Common myeloid progenitor, CD34-positive (primary cell): ENCODE results near the gene FRY.

Experiments
- CTCF ChIA-PET: fragments of 350-600 bp; sonication (Branson Sonifier 250); formaldehyde crosslinking; loops from one replicate; lab custom pipeline; 2021; ENCODE audit warnings: antibody characterized with exemption; lab: Charles Lee
- POLR2A ChIA-PET: fragments of 350-600 bp; sonication (Branson Sonifier 250); formaldehyde crosslinking; loops from one replicate; lab custom pipeline; 2021; ENCODE audit warnings: antibody characterized with exemption; lab: Charles Lee
- DNase-seq, 3 donors: peaks; one replicate each; pipeline versions ENCODE4 v3.0.0 to v3.0.0-alpha.2; 2013
- H3K27ac ChIP-seq, 2 experiments: 1 replicate in 1 of 2; 2 replicates in 1 of 2; pipeline ENCODE4 v1.7.0; 2013; ENCODE audit warnings: inconsistent platforms in 2 of 2, low read length in 2 of 2, mild to moderate bottlenecking in 2 of 2, low read depth in 1 of 2, moderate library complexity in 1 of 2; ENCODE audit not compliant: severe bottlenecking in 2 of 2, insufficient read depth in 1 of 2, poor library complexity in 1 of 2
- H3K27me3 ChIP-seq, 5 experiments: replicated peaks in 2 of 5; 1 replicate in 3 of 5; 2 replicates in 2 of 5; pipeline versions ENCODE4 v1.6.1 to v1.7.0; 2013; ENCODE audit warnings: low read length in 4 of 5, mild to moderate bottlenecking in 2 of 5, moderate library complexity in 2 of 5, inconsistent platforms in 1 of 5; ENCODE audit not compliant: insufficient read depth in 5 of 5, control insufficient read depth in 4 of 5
- H3K36me3 ChIP-seq, 4 experiments: 1 replicate in 2 of 4; 2 replicates in 2 of 4; pipeline versions ENCODE4 v1.6.1 to v1.7.0; 2013; ENCODE audit warnings: low read length in 3 of 4, control low read depth in 1 of 4, mild to moderate bottlenecking in 1 of 4; ENCODE audit not compliant: control insufficient read depth in 4 of 4, insufficient read depth in 4 of 4
- H3K4me1 ChIP-seq, 4 experiments: 1 replicate in 3 of 4; 2 replicates in 1 of 4; pipeline versions ENCODE4 v1.6.1 to v1.7.1; 2013; ENCODE audit warnings: low read length in 3 of 4, mild to moderate bottlenecking in 3 of 4, control low read depth in 1 of 4, inconsistent platforms in 1 of 4, moderate library complexity in 1 of 4; ENCODE audit not compliant: control insufficient read depth in 4 of 4, insufficient read depth in 4 of 4; ENCODE audit errors: control extremely low read depth in 1 of 4
- H3K4me3 ChIP-seq, 7 experiments: 1 replicate in 4 of 7; 2 replicates in 3 of 7; pipeline versions ENCODE4 v1.5.1 to v1.7.0; 2013; ENCODE audit warnings: mild to moderate bottlenecking in 7 of 7, low read length in 6 of 7, moderate library complexity in 6 of 7, inconsistent platforms in 2 of 7, low read depth in 2 of 7, control low read depth in 1 of 7; ENCODE audit not compliant: insufficient read depth in 4 of 7, control insufficient read depth in 1 of 7; ENCODE audit errors: extremely low read depth in 1 of 7
- H3K9me3 ChIP-seq, 5 experiments: 1 replicate in 4 of 5; 2 replicates in 1 of 5; pipeline versions ENCODE4 v1.6.1 to v1.7.1; 2013; ENCODE audit warnings: low read length in 4 of 5, mild to moderate bottlenecking in 2 of 5, inconsistent platforms in 1 of 5, low read depth in 1 of 5, moderate library complexity in 1 of 5; ENCODE audit not compliant: control insufficient read depth in 4 of 5, insufficient read depth in 2 of 5; ENCODE audit errors: control extremely low read depth in 1 of 5
- WGBS: methylation state at CpG from one replicate; pipeline ENCODE4 v1.1.5; 2013; ENCODE audit not compliant: insufficient coverage; 5-methylcytosine and 5-hydroxymethylcytosine counted together

The FRY gene

DNA sequence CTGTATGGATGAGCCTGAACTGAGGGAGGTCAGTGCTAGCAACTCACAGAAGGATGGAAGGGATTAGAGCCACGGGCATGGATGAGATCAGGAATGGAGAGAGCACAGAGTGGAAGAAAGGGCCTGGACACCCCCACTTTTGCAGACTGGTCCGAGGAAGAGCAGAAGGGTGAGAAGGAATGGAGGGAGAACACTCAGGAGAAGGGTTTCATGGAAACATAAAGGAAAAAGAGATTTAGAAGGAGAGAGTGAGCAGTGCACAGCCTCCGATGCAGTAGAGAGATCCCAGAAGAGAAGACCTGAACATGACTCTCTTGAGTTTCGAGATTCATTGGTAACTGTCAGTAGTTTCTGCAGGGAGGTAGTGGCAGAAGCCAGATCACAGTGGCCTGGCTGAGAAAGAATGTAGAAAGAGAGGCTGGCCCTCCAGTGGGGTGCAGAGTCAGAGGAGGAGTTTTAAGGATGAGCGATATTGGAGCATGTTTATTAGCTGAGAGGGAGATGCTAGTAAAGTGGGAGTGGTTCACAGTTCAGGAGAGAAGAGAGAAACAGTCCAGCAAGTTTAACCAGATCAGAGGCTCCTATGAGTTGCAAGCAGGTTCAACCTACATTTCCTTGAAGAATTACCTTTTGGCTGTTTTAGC lies 174.6 kb downstream of the FRY start:
- CTCF ChIA-PET: interaction anchor here (0.7 to 0.9 kb wide), 4 partner anchors 10 to 177 kb away, joined by 3 to 4 read pairs (median 3); no protein-coding TSS in a partner anchor
- POLR2A ChIA-PET: no interaction called here
- Histone ChIP-seq H3K36me3 (peaks cover 4 to 64% (median 19%) of the 10 kb centered on the region in 4 experiments), H3K27me3 (no peaks in the 10 kb centered on the region), H3K9me3 (no peaks in the 10 kb centered on the region), H3K4me1 (no peaks in the 10 kb centered on the region), H3K27ac (no peak overlapping the region), H3K4me3 (no peak overlapping the region)
- 100% methylated on average over 5 of the region's 5 CpGs for WGBS
- no peak for DNase-seq

DNA sequence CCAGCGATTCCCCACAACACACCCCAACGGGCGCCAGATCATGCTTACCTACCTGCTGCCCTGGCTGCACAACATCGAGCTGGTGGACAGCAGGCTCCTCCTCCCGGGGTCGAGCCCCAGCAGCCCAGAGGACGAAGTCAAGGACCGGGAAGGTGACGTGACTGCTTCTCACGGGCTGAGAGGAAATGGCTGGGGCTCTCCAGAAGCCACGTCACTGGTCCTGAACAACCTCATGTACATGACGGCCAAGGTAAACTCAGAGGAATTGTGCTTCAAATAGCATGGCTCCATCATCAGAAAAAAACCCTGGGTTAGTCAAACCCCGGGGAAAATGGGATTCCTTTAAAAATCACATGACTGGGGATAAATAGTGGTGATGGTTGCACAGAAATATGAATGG lies 177.3 kb downstream of the FRY start:
- WGBS: 95% methylated on average over 6 of the region's 13 CpGs
- ChIA-PET POLR2A (interaction anchor here (0.6 kb wide), 1 partner anchor 17 kb away, joined by 3 read pairs; no protein-coding TSS in a partner anchor), CTCF (no interaction called here)
- Histone ChIP-seq H3K9me3 (no peaks in the 10 kb centered on the region), H3K4me3 (no peak overlapping the region), H3K27ac (no peak overlapping the region), H3K36me3 (peaks cover 5 to 76% (median 26%) of the 10 kb centered on the region in 4 experiments), H3K27me3 (no peaks in the 10 kb centered on the region), H3K4me1 (no peaks in the 10 kb centered on the region)
- no peak for DNase-seq

DNA sequence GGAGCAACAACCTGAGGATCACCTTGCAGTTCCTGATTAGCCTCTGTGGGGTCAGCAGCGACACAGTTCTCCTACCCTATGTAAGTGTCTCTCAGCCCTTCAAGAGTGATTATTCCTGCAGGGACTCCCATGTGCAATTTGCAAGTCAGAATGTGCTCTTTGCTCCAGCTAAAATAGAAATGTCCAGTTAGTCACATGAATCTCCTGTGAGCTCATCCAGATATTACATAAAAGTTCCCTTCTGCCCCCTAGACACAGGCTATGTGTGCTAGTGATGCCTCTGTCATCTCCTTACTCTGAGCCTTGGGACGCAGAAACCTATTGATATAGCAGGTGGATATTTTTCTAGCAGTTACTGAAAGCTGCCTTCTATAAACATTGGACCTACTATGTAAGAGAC lies 178.1 kb downstream of the FRY start:
- peaks cover 5 to 80% (median 26%) of the 10 kb centered on the region in 4 experiments for H3K36me3 ChIP-seq
- DNase-seq: no peak
- 100% methylated on average over 1 of the region's 2 CpGs for WGBS
- CTCF ChIA-PET: interaction anchor here (2.1 kb wide), 1 partner anchor 11 kb away, joined by 5 read pairs; no protein-coding TSS in a partner anchor
- POLR2A ChIA-PET: no interaction called here
- H3K27ac ChIP-seq: no peak overlapping the region
- H3K4me1 ChIP-seq: no peaks in the 10 kb centered on the region
- no peaks in the 10 kb centered on the region for H3K27me3 ChIP-seq
- H3K9me3 ChIP-seq: no peaks in the 10 kb centered on the region
- no peak overlapping the region for H3K4me3 ChIP-seq

DNA sequence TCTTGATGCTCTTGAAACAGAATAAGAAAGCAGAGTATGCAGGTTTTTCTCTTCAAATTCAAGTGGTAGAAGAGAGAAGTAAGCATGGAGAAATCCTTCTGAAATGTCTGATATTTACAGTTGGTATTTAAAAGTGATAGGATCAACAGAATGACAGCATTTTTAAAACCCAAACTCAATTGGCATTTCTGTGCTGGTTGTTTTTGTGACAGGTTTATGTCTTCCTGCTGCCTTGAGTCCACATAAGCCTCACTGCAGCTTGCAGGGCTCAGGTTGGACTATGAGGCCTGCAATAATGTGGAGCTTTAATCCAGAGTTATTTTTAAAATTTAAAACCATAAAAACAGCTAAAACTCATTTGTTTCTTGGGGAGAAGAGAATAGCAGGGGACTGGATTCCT lies 178.5 kb downstream of the FRY start:
- Histone ChIP-seq H3K27ac (no peak overlapping the region), H3K36me3 (peaks cover 5 to 82% (median 26%) of the 10 kb centered on the region in 4 experiments), H3K4me3 (no peak overlapping the region), H3K27me3 (no peaks in the 10 kb centered on the region), H3K4me1 (no peaks in the 10 kb centered on the region), H3K9me3 (no peaks in the 10 kb centered on the region)
- POLR2A ChIA-PET: no interaction called here
- no peak for DNase-seq
- CTCF ChIA-PET: interaction anchor here (2.1 kb wide), 1 partner anchor 11 kb away, joined by 5 read pairs; no protein-coding TSS in a partner anchor

- ChIA-PET CTCF (interaction anchor here (1.0 kb wide), 1 partner anchor 25 kb away, joined by 3 read pairs; no protein-coding TSS in a partner anchor), POLR2A (no interaction called here)
- no peak overlapping the region for H3K27ac ChIP-seq
- no CpG with 5 or more reads among the region's 3 CpGs for WGBS
- no peaks in the 10 kb centered on the region for H3K4me1 ChIP-seq
- H3K9me3 ChIP-seq: no peaks in the 10 kb centered on the region
- no peaks in the 10 kb centered on the region for H3K27me3 ChIP-seq
- peaks cover 5 to 83% (median 31%) of the 10 kb centered on the region in 4 experiments for H3K36me3 ChIP-seq
- DNase-seq: no peak
- H3K4me3 ChIP-seq: no peak overlapping the region
Observed at GRCh38 chr13:32211813-32212212, 180.2 kb downstream of the FRY start.

DNA sequence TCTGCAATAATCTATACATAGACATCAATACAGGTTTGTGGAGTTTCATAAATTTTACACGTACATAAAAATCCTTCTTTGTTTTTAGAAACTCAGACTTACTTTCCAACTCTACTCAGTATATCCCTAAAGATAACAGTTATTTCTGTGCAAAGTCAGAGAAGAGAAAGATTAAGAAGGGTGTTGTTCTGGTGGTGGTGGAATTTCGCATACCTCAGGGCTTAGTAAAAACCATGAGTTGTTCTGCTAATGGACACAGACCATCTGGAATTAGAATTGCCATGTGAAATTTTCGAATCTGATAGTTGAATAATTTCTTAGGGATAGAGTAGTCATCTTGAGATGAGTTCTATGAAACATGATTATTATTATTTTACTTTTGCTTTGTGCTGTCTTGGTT lies 180.8 kb downstream of the FRY start:
- Histone ChIP-seq H3K36me3 (peaks cover 5 to 85% (median 33%) of the 10 kb centered on the region in 4 experiments), H3K4me3 (no peak overlapping the region), H3K4me1 (no peaks in the 10 kb centered on the region), H3K27ac (no peak overlapping the region), H3K27me3 (no peaks in the 10 kb centered on the region), H3K9me3 (no peaks in the 10 kb centered on the region)
- ChIA-PET POLR2A (no interaction called here), CTCF (interaction anchor here (1.0 to 1.5 kb wide), 2 partner anchors 25 to 184 kb away, joined by 3 read pairs; no protein-coding TSS in a partner anchor)
- DNase-seq: no peak
- WGBS: 100% methylated on average over 1 of the region's 3 CpGs

- Histone ChIP-seq H3K27me3 (no peaks in the 10 kb centered on the region), H3K4me1 (no peaks in the 10 kb centered on the region), H3K27ac (no peak overlapping the region), H3K4me3 (no peak overlapping the region), H3K9me3 (no peaks in the 10 kb centered on the region), H3K36me3 (peaks cover 5 to 86% (median 33%) of the 10 kb centered on the region in 4 experiments)
- ChIA-PET POLR2A (no interaction called here), CTCF (interaction anchor here (1.5 kb wide), 1 partner anchor 185 kb away, joined by 3 read pairs; no protein-coding TSS in a partner anchor)
- DNase-seq: no peak
Observed at GRCh38 chr13:32213626-32214025, 182.1 kb downstream of the FRY start.
